GM12864 (cell line): ENCODE measurements around the gene OAS2.

Experiments
- DNase-seq: peaks from one replicate; pipeline ENCODE4 v3.0.0-alpha.2; 2011; ENCODE audit warnings: low read depth
- H3K4me3 ChIP-seq: 2 replicates; pipeline ENCODE4 v1.5.1; 2011; ENCODE audit warnings: mild to moderate bottlenecking, low read depth, low read length, control low read depth
- CTCF ChIP-seq: IDR thresholded peaks from 2 replicates; pipeline ENCODE4 v1.5.1; 2011; ENCODE audit warnings: low read depth, mild to moderate bottlenecking, moderate library complexity, low read length, control low read depth, inconsistent platforms; ENCODE audit errors: missing control alignments

OAS2 gene

GRCh38 chr12:113048716-113049127 is 70.4 kb downstream of the OAS2 start:
- peak; percentile 74 for TF ChIP-seq CTCF
- DNase-seq: no peak
- H3K4me3 ChIP-seq: no peak overlapping the region

- peak; percentile 73 for TF ChIP-seq CTCF
- DNase-seq: no peak
Observed at GRCh38 chr12:113049976-113050742, 71.8 kb downstream of the OAS2 start.

GRCh38 chr12:113050795-113051194 is 72.5 kb downstream of the OAS2 start:
- no peak for DNase-seq
- H3K4me3 ChIP-seq: no peak overlapping the region
- TF ChIP-seq CTCF: no peak

More at GRCh38 chr12:113049976-113050742, 71.8 kb downstream of the OAS2 start:
- no peak overlapping the region for H3K4me3 ChIP-seq

GRCh38 chr12:113051759-113052158 is 73.4 kb downstream of the OAS2 start:
- DNase-seq: no peak
- no peak overlapping the region for H3K4me3 ChIP-seq
- no peak for TF ChIP-seq CTCF

GRCh38 chr12:113052326-113052725 is 74.0 kb downstream of the OAS2 start:
- H3K4me3 ChIP-seq: no peak overlapping the region
- TF ChIP-seq CTCF: no peak
- no peak for DNase-seq

- no peak overlapping the region for H3K4me3 ChIP-seq
- no peak for DNase-seq
- TF ChIP-seq CTCF: no peak
Observed at GRCh38 chr12:113054948-113055486, 76.7 kb downstream of the OAS2 start.
